OCI-LY3 (cell line): ENCODE data around the gene ZSCAN32.

Experiments used
- EZH2phosphoT487 ChIP-seq: fragments of 200-600 bp; shearing (Covaris generic); IDR thresholded peaks from 2 replicates; pipeline ENCODE4 v1.6.1; 2018; ENCODE audit warnings: antibody characterized with exemption, mixed run types, low read depth
- TF ChIP-seq, protein P1 (sequence below): fragments of 200-600, 300-600 bp; sonication (generic); IDR thresholded peaks from 2 replicates; pipeline ENCODE4 v1.5.1; 2014; ENCODE audit warnings: antibody characterized with exemption, low read length, low read depth

- TF ChIP-seq, protein P1, sequence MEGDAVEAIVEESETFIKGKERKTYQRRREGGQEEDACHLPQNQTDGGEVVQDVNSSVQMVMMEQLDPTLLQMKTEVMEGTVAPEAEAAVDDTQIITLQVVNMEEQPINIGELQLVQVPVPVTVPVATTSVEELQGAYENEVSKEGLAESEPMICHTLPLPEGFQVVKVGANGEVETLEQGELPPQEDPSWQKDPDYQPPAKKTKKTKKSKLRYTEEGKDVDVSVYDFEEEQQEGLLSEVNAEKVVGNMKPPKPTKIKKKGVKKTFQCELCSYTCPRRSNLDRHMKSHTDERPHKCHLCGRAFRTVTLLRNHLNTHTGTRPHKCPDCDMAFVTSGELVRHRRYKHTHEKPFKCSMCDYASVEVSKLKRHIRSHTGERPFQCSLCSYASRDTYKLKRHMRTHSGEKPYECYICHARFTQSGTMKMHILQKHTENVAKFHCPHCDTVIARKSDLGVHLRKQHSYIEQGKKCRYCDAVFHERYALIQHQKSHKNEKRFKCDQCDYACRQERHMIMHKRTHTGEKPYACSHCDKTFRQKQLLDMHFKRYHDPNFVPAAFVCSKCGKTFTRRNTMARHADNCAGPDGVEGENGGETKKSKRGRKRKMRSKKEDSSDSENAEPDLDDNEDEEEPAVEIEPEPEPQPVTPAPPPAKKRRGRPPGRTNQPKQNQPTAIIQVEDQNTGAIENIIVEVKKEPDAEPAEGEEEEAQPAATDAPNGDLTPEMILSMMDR, result no peak
- no peak for TF ChIP-seq EZH2phosphoT487
These were observed 11.0 kb downstream of the ZSCAN32 start for GRCh38 chr16:3389663-3390338.
